BE2C (cell line): Measurements from ENCODE around the gene CDR2.

Source experiments
- DNase-seq: peaks from one replicate; pipeline ENCODE4 v3.0.0-alpha.2; 2020
- H3K27me3 ChIP-seq: fragments of 250-450 bp; sonication (Bioruptor Pico); 2 replicates; pipeline ENCODE4 v1.5.1; 2020; ENCODE audit warnings: mild to moderate bottlenecking
- H3K36me3 ChIP-seq: fragments of 250-450 bp; sonication (Bioruptor Pico); 2 replicates; pipeline ENCODE4 v1.5.1; 2020; ENCODE audit warnings: mild to moderate bottlenecking
- H3K4me1 ChIP-seq: fragments of 250-450 bp; sonication (Bioruptor Pico); 2 replicates; pipeline ENCODE4 v1.5.1; 2020
- H3K4me3 ChIP-seq: 2 replicates; pipeline ENCODE4 v1.5.1; 2011; ENCODE audit warnings: low read depth, low read length
- H3K9me3 ChIP-seq: fragments of 250-450 bp; sonication (Bioruptor Pico); 2 replicates; pipeline ENCODE4 v1.5.1; 2020
- CTCF ChIP-seq: IDR thresholded peaks from 2 replicates; pipeline ENCODE4 v1.5.1; 2012; ENCODE audit warnings: mild to moderate bottlenecking, low read depth, low read length

Gene CDR2

GRCh38 chr16:22397464-22397863, 23.0 kb upstream of the CDR2 start:
- TF ChIP-seq CTCF, result no peak
- Histone ChIP-seq H3K36me3 (no peaks in the 10 kb centered on the region), H3K27me3 (no peaks in the 10 kb centered on the region), H3K4me3 (no peak overlapping the region), H3K4me1 (no peaks in the 10 kb centered on the region), H3K9me3 (no peaks in the 10 kb centered on the region)
- DNase-seq, result no peak

- TF ChIP-seq CTCF, result no peak
- no peaks in the 10 kb centered on the region for H3K36me3 ChIP-seq
- DNase-seq, result no peak
- H3K4me1 ChIP-seq, result no peaks in the 10 kb centered on the region
- no peaks in the 10 kb centered on the region for H3K9me3 ChIP-seq
- no peak overlapping the region for H3K4me3 ChIP-seq
- H3K27me3 ChIP-seq, result no peaks in the 10 kb centered on the region
Measured at GRCh38 chr16:22395960-22396359, 21.5 kb upstream of the CDR2 start.

GRCh38 chr16:22394121-22394520, 19.7 kb upstream of the CDR2 start:
- H3K9me3 ChIP-seq, result no peaks in the 10 kb centered on the region
- DNase-seq, result no peak
- H3K4me1 ChIP-seq, result no peaks in the 10 kb centered on the region
- H3K4me3 ChIP-seq, result no peak overlapping the region
- TF ChIP-seq CTCF, result no peak
- H3K36me3 ChIP-seq, result no peaks in the 10 kb centered on the region
- no peaks in the 10 kb centered on the region for H3K27me3 ChIP-seq

GRCh38 chr16:22388101-22388644, 13.8 kb upstream of the CDR2 start:
- Histone ChIP-seq H3K4me1 (no peaks in the 10 kb centered on the region), H3K4me3 (no peak overlapping the region), H3K9me3 (no peaks in the 10 kb centered on the region), H3K27me3 (no peaks in the 10 kb centered on the region), H3K36me3 (no peaks in the 10 kb centered on the region)
- DNase-seq, result no peak
- TF ChIP-seq CTCF, result no peak

GRCh38 chr16:22386976-22387375, 12.6 kb upstream of the CDR2 start:
- Histone ChIP-seq H3K4me3 (no peak overlapping the region), H3K4me1 (no peaks in the 10 kb centered on the region), H3K9me3 (no peaks in the 10 kb centered on the region), H3K36me3 (no peaks in the 10 kb centered on the region), H3K27me3 (no peaks in the 10 kb centered on the region)
- DNase-seq, result no peak
- no peak for TF ChIP-seq CTCF

GRCh38 chr16:22385196-22385595, 10.8 kb upstream of the CDR2 start:
- TF ChIP-seq CTCF, result no peak
- no peaks in the 10 kb centered on the region for H3K27me3 ChIP-seq

More at GRCh38 chr16:22385196-22385595, 10.8 kb upstream of the CDR2 start:
- DNase-seq, result no peak
- no peaks in the 10 kb centered on the region for H3K4me1 ChIP-seq
- no peak overlapping the region for H3K4me3 ChIP-seq
- H3K9me3 ChIP-seq, result no peaks in the 10 kb centered on the region
- H3K36me3 ChIP-seq, result no peaks in the 10 kb centered on the region
